Activated CD8-positive, alpha-beta memory T cell treated with anti-CD3 and anti-CD28 coated beads for 4 hours (primary cell): ENCODE results near the gene SPPL3.
"Not testable (repeated sequence)": the region's sequence is repeated elsewhere in the genome, so short reads cannot be mapped to it uniquely, and the experiment has no call there.

Experiments used
- DNase-seq, 2 donors: peaks; one replicate each; pipeline ENCODE4 v3.0.0-alpha.2; 2020; ENCODE audit warnings: low read depth in 2 of 2

SPPL3 gene

DNA sequence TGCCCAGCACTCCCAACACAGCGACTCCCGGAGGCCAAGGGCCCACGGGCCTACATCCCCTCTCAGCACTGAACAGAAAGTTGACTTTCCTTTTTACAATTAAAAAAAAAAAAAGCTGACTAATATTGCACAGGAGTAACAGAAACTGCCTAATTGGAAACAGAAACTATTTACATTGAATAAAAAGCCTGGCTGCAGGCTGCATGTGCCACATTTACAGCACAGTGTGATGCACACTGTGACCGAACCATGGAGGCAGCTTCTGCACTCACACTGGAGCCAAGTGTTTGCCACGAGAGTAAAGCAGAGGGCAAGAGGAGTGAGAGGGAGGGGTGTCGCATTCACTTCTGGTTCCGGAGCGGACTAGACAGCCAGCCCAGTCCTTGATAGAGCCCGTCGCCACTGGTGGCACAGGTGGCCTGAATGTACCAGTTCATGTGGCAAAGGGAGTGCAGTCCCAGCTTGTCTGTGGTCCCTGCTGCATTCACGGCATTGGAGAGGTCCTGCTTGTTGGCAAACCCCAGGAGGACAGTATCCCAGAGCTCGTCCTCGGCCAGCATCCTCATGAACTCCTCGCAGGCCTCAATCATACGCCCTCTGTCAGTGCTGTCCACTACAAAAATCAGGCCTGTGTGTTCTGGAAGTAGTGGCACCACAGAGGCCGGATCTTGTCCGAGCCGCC, 59.2 kb downstream of the SPPL3 start:
- no peak for DNase-seq

DNA sequence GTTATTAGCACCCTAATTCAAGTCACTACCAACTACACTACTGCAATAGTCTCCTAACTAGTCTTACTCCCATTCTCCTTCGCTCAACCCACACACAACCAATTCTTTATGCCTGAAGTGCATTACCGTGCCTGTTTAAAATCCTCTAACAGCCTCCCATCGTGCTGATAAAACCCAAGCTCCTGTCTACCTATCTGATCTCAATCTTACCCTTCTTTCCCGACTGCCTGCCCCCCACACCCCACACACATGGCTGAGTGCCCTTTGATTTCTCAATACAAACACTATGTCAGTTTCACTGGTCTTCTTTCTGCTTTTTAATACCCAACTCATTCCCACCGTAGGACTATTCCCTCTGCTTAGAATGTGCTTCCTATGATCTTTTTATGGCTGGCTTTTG, 59.9 kb downstream of the SPPL3 start:
- DNase-seq = no peak

DNA sequence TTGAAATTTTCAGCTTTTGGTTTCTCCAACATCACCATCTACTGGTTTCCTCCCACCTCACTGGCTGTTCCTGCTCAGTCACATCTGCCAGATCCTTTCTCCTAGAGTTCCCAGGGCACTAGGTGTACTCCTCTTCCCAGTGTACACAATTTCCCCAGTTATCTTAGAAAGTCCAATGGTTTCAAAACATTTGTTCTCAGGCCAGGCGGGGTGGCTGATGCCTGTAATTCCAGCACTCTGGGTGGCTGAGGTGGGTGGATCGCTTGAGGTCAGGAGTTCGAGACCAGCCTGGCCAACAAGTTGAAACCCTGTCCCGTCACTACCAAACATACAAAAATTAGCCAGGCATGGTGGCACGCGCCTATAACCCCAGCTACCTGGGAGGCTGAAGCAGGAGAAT, 60.7 kb downstream of the SPPL3 start:
- no peak for DNase-seq

DNA sequence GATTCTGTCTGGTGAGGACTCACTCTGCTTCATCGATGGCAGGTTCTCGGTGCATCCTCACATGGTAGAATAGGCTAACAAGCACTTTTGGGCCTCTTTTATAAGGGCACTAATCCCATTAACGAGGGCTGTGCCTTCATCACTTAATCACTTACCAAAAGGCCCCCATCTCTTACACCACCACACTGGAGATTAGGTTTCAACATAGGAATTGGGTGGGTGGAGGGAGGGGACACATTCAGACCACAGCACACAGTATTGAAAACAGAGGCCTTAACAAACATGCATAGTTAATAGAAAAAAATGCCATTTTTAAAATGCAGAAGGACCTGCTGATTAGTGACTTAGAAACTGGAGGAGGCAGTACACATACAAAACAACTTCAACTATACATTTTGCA, 61.6 kb downstream of the SPPL3 start:
- DNase-seq = no peak

DNA sequence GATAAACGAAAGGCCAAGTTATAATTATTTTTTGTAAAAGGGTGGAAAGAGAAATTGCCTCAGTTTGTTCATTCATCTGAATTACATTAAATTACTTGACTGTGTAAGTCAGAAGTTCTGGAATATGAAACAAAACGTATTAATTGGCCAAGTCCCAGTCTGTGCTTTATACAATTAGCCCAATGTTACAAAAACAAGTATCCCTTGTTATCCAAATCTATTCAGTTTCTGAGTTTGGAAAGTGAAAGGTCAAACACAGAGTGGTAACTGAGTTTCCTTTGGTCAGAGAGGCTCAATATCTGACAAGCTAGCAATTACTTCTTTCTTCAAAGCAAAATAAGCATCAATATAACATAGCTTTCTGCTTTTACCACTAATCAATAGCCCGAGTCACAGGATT, 62.6 kb downstream of the SPPL3 start:
- DNase-seq = no peak

DNA sequence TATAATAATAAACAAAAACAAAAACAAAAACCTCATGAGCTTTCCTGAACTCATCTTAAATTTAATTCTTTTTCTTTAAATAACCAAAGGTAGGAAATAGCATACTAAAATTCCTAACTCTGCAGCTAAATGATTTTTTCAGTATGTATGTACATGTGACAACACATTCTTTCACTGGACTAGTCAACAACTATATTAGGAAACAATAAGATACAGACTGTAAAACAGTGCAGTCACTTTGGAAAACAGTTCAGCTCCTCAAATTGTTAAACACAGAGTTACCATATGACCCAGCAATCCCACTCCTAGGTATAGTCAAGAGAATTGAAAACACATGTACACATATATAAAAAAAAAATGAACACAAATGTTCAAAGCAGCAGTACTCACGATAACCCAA, 64.7 kb downstream of the SPPL3 start:
- no peak for DNase-seq

DNA sequence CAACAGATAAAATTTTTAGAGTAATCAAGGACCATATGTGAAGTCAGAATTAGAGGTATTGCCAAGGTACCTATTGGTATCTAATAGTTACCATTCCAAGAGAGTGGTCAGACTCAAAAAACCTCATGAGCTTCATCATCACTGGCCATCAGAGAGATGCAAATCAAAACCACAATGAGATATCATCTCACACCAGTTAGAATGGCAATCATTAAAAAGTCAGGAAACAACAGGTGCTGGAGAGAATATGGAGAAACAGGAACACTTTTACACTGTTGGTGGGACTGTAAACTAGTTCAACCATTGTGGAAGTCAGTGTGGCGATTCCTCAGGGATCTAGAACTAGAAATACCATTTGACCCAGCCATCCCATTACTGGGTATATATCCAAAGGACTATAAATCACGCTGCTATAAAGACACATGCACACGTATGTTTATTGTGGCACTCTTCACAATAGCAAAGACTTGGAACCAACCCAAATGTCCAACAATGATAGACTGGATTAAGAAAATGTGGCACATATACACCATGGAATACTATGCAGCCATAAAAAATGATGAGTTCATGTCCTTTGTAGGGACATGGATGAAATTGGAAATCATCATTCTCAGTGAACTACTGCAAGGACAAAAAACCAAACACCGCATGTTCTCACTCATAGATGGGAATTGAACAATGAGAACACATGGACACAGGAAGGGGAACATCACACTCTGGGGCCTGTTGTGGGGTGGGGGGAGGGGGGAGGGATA, 65.4 kb downstream of the SPPL3 start:
- not testable (repeated sequence) for DNase-seq

DNA sequence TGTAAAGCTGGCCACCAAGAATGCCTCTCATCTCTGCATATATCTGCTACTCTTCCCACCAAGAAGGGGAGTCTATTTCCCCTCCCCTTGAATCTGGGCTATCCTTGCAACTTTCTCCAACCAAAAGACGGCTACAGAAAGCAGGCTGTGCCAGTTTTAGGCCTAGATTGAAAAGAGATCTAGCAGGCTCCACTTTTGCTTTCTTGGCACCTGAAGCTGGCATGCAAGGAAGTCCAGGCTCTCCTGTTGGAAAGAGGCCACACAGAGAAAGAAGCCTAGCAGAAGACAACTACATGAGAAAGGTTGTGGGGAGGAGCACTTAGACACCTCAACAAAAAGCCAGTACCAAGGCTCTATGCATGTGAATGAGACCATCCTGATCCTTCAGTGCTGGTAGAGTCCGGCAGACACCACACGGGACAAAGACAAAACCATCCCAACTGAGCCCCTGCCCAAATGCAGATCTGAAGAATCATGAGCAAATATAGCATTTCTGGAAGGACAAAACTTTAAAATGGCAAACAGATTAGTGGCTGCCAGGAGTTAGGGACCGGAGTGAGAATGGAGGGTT, 68.0 kb downstream of the SPPL3 start:
- DNase-seq = no peak

DNA sequence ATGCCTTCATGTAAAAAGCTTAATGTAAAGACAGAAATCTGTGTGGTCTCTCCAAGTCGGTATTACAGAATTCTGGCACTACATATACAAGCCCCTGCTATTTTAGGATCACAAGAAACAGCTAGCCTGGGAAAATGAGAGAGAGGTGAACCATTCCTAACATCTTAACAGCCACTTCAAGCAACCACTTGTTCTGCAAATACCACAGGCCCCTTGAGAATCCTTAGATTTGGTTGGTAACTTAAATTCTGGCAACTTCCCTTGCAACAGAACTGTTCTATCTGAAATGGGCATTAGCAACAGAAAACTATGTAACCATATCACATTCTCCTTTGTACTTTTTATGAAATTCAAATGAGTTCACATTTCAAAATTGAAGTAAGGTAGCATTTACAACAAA, 68.5 kb downstream of the SPPL3 start:
- DNase-seq = no peak

DNA sequence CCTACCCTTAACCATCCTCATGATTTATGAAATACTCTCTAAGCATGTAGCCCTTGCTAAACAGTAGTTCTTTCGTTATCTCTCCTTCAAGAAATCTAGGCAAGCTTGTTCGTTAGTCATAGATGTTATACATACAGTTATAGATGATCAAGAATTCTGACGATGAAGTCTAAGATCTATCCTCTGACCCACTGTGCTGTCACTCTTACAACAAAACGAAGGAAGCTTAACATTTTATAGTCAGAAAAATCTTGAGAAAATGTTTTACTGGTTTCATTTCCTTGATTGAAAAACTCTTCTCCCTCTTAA, 68.9 kb downstream of the SPPL3 start:
- DNase-seq = no peak

DNA sequence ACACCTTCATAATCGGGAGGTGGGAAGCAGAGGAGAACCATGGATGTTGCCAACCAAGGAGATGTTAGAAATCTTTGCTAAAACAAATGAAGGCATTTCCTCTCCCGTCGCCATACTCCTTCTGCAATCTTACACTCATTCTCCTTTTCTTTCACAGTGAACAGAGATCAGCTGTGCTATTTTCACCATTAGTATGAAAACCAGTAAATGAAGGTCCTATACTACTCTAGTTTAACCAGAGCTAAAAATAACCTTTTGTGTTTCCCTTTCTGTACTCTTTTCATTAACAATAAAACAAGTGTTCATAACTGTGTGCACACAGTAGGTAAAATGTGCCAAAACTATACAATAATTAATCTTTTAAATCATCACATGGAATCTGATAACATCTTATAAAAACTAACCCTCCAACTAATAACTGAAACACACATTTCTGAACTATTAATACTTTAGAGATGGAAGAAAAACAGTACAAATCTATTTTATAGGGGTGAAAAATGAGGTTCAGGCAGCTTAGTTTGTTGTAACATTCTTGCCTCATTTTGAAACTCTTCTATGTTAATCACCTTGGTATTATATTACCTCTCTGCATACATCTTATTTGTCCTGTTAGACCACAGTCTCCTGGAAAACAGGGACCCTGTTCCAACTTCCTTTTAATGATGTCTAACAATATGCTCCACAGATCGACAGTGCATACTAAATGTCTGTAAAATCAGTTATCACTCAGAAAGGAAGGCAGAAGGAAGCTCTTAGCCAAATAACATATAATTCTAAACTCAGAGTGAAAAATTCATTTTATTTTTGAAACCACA, 69.5 kb downstream of the SPPL3 start:
- no peak for DNase-seq

DNA sequence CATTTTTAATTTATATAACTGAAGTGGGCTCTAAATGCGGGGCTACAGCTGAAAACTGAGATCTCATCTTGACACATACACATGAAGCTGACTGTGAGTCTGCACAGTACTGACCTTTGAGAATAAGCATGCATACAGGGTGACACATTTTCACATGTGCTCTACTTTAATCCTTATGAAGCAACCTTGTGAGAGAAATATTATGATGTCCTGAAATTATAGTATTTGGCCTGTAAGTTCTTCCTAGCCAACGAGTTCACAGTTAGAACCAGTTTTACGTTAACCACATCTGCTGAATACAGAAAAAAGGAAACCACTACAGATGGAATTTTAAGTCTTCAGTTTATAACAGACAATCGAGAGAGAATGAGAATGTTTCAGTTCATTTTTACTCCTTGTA, 70.3 kb downstream of the SPPL3 start:
- no peak for DNase-seq

DNA sequence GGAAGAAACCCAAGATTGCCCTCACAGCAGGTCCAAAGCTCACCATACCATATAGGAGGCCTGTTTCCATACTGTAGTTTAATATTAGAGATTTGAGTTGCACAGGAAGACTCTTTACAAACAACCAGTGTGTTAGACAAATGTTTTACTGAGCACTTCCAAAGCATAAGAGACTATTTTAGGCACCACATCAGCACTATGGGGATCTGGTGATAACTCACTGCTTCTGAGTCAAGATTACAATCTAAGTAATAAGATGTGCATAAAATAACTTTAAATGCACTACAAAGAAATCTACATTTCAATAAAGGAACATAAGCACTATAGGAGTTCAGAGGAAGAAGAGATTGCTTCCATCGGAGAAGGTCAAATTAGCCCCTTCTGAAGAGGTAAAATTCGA, 71.4 kb downstream of the SPPL3 start:
- DNase-seq = no peak

DNA sequence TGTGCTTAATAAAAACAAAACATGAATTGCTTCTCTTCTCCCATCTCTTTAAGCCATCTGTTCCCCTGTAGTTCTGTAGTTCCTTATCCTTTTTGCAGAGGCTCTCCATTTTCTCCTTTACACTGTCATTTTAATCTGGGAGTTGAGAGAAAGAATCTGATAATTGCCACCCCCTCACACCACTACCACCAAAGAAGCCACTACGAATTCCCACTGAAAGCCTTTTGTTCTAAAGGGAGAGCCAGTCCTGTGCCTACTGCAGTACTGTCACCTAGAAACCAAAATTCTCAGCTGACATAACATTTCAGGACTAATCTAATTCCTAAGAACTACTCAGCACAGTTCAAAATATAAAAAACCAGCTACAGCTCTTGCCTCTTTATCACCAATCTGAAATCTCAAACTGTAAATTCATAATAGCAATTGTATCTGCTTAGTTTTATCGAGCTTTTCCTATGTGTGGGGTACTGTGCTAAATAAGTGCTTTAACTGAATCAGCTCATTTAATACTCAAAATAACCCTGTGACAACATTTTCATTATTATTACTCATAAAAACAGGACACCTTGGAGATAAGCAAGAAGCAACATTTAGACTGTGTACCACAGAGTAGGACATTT, 72.4 kb downstream of the SPPL3 start:
- no peak for DNase-seq

DNA sequence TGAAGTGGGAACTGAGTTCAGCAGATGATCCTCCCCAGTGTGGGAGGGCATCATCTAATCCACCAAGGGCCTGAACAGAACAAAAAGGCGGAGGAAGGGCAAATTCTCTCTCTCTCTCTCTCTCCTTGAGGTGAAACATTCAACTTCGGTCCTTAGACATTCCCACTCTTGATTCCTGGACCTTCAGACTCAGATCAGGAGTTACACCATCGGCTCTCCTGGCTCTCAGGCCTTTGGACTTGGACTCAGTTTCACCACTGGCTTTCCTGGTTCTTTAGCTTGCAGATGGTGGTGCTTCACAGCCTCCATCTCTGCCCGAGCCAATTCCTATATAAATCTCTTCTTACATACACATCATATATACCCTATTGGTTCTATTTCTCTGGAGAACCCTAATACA, 73.2 kb downstream of the SPPL3 start:
- no peak for DNase-seq

DNA sequence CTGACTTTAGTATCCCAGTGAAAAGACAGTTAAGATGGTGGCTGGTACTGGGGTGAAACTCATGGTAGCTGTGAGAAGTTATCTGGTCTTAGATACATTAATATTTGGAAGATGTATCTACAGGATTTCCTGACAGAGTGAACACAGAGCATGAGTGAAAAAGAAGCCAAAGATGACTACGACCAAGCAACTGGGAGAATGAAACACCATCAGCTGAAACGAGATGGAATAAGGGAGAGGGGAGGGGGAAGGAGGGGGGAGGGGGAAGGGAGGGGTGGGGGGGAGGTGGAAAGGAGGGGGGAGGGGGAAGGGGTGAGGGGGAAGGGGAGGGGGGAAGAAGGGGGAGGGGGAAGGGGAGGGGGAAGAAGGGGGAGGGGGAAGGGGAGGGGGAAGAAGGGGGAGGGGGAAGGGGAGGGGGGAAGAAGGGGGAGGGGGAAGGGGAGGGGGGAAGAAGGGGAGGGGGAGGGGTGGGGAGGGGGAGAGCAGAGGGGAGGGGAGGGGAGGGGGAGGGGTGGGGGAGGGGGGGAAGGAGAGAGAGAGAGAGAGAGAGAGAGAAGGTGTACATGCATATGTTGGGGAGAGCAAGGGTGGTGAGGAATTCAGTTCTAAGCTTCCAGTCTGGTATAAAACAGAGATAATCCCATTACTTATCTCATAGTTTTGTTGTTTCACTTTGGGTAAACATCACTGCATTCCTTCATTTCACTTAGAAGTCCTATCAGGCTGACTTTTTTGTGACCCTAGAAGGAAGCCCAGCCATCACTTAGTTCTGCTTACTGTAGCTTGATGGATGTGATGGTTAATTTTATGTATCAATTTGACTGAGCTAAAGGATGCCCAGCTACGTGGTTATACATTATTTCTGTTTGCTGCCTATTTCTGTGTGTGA, 73.9 kb downstream of the SPPL3 start:
- DNase-seq = no peak

DNA sequence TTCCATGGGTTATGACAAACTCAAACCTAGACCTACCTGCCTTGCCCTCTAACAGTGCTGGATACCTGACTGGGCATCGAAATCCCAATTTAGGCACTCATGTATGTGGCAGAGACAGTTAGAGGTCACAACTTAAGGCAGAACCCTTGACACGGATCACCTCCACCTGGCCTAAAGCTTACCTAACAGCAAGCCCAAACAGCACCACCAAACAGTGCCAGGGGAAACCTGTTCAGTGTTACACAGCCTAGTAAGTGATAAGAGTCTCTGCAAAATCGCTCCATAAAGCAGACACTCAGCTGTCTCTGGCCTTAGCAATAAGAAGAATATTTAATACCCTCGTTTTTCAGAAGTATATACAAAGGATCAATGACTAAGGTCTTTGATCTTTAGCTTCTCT, 77.8 kb downstream of the SPPL3 start:
- DNase-seq = no peak

DNA sequence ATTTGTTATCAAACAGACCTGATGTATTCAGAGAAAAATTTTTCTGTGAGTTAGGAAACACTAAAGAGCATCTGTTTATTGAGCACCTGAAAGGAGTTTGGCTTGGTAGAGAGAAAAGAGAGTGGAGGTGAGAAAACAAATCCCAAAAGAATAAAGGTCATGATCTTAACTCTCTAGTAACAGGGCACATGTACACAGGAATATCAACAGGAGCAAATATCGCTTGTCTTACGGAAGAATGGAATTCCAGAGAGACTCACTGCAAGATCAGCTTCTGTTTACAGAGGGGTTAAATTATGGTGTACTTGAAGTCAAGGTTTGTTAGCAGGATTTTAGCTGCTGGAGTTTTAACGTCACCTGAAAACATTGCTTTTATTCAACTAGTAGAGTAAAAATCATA, 78.8 kb downstream of the SPPL3 start:
- DNase-seq = no peak

DNA sequence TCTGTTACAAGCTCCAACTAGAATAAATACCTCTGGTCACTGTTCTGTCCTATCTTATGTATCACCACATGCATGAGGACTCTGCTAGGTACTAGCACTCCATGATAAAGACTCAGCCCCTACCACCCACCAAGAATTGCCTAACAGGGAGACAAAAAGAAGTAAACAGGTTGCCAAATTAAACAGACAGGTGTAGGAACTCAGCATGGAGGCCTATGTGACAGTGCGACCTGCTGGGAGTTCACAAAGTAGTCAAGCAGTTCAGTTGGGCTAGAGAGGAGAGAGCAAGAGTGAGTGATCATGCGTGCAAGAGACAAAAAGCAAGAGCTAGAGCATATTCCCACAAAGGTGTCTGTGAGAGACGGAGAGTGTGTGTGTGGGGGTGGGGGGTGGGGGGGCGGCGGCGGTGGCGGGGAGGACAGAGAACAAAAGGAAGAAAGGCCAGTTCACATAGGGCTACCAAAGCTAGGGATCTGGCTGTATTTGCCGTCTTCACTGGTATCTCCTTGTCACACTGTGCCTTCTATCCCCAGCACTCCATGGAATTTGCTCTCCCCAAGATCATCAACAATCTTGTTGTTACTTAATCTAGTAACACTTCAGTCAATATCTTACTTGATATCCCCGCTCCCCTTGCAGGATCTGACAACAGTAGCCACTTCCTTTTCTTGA, 81.2 kb downstream of the SPPL3 start:
- no peak for DNase-seq

DNA sequence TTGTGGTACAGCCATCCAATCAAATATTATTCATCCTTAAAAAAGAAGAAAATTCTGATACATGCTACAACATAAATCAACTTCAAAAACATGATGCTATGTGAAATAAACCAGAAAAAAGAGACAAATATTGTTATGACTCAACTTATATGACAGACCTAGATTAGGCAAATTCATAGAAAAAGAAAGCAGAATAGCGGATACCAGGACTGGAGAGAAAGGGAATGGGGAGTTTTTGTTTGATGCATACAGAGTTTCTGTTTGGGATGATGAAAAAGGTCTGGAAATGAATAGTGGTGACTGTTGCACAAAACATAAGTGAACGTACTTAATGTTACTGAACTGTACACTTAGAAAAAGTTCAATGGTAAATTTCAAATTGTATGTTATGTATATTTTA, 82.3 kb downstream of the SPPL3 start:
- no peak for DNase-seq
